HG02884 (cell line): Measurements from ENCODE around the gene OTUD7B.
A peak's percentile ranks its signal among the peaks of the same experiment; 100 is the strongest.

Source experiments
- ATAC-seq: cut with Tn5 transposase; IDR thresholded peaks from one replicate; pipeline ENCODE4 v1.9.1; 2021; ENCODE audit warnings: mild to moderate bottlenecking, moderate library complexity; ENCODE audit not compliant: unreplicated experiment

The OTUD7B gene

GRCh38 chr1:149923626-149924025, 86.9 kb downstream of the OTUD7B start:
- ATAC-seq = no peak

- no peak for ATAC-seq
Measured at GRCh38 chr1:149917571-149918144, 92.9 kb downstream of the OTUD7B start, which contains the start of gene SV2A. Gene SV2A, minus strand, starts transcription at chr1:149917844. Its CDS starts 4,004 bp downstream, at chr1:149913840.

DNA sequence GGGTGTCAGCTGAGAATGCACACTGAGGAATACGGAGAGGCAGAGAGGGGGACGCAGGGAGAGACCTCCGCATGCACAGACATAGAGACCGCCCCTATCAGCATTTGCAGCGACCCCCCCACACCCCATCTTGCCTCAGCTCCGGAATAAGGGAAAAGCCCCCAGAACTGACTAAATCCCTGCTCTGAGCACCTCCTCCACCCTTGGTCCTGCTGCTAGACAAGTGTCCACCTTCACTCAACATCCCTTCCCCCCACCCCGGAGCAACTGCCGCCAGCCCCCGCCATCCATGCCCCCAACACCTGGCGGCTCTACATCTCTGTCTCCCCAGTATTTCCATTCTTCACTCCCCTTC, 93.7 kb downstream of the OTUD7B start:
- no peak for ATAC-seq

DNA sequence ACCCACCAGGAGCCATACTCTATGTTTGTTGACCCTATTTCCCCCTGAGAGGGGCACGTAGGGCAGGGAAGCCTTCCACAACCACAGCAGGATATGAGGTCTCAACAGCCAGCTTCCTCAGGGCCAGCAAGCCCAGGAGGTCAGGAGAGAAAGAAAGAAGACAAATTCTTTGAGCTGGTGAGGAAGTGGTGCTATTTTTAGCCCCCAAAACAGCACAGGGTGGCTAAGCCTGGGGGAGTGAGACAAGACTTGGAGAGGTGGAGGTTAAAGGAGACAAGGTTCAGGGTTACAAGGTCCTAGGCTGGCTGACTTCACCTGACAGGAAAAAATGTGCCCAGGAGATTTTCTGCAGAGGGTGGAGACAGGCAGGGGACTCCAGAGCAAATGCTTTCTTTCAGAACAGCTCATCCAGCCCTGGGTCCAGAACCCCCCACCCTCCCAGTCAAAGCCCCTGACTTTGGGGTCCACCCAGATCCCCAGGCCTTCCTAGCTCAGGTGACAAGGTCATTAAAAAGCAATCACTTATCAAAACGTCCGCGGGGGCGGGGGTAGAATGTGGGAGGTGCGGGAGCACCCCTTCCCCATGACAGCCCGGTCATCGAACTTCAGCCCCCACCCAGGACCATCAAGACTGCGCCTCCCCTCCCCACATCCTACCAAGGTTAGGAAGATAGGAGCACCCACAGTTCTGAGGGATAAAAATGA, 94.2 kb downstream of the OTUD7B start:
- no peak for ATAC-seq

GRCh38 chr1:149915429-149916192, 94.9 kb downstream of the OTUD7B start:
- no peak for ATAC-seq

GRCh38 chr1:149914545-149914944, 96.0 kb downstream of the OTUD7B start:
- no peak for ATAC-seq

DNA sequence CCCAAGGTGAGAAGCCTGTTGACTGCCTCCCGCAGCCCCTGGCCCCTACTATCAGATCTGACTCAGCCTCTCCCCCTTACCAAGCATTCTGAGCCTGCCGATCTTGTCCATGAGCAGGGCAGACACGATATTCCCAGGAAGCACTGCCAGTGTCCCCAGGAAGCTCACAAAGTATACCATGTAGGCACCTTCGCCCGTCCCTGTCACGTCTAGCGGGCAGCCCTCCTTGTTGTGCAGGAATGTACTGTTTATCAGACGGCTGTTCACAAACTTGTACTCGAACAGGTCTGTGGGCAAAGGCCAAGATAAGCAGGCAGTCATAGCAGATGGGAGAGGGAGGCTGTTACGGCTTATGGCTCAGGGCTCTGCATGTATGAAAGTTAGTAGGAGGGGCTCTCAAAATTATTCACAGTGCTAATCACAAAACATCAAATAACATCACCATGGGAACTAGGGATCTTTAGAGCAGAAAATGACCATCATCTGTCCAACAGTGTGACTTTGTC, 103.9 kb downstream of the OTUD7B start:
- no peak for ATAC-seq

DNA sequence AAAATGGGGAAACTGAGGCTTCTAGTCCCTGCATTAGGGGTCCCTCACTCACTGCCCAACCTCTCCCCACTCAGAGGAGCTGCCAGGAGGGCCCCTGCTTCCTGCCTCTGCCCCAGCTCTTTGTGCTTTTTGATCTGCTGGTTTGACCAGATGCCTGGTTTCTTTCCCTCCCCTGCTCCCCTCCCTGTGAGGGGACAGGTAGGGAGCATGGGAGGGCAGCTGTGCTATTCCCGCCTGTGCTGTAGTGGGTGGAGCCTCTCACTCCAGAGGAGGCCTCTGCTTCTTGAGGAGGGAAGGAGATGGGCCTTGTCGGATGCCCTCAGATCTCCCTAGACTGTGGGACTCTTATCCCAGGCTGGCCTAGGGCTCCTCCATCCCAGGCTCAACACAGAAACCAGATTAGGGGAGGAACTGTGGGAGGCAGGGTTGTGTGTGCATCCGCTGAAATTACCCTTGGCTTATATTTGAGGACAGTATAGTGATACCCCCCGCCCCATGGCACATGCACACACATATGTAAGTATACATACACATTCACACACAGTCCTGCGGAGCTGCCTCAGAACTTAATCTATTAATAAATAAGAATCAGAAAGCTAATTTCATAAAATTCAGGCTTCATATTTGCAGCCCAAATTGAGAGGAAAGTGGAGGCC, 106.6 kb downstream of the OTUD7B start:
- no peak for ATAC-seq

- ATAC-seq = peak; percentile 90
Measured at GRCh38 chr1:149899460-149900284, 110.9 kb downstream of the OTUD7B start, which contains the start of gene BOLA1. Gene BOLA1, plus strand, starts transcription at chr1:149899568. Its CDS starts 492 bp downstream, at chr1:149900060.

DNA sequence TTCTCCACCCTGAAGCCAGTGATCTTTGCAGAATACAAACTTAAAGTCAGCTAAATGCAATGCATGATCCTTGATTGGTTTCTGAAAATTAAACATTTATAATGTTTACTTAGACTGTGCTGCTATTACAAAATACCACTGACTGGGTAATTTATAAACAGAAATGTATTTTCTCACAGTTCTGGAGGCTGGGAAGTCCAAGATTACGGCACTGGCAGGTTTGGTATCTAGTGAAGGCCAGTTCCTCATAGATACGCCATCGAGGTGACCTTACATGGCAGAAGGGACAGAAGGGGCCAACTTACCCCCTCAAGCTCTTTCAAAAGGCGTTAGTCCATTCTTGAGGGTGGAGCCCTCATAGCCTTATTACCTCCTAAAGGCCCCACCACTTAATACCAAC, 114.0 kb downstream of the OTUD7B start:
- no peak for ATAC-seq

DNA sequence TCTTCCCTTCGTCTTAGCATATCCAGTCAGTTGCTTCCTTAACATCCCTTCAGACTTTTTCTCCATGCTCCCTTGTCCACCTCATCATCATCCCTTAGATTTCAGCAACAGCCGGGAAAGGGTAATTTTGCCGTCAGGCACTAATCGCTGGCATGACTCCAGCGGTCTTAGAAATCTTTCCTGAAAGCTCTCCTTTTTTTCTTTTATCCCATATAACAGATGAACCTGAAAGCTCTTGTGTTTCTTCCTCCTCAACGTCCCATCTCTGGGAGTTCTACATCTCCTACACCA, 121.6 kb downstream of the OTUD7B start:
- no peak for ATAC-seq

DNA sequence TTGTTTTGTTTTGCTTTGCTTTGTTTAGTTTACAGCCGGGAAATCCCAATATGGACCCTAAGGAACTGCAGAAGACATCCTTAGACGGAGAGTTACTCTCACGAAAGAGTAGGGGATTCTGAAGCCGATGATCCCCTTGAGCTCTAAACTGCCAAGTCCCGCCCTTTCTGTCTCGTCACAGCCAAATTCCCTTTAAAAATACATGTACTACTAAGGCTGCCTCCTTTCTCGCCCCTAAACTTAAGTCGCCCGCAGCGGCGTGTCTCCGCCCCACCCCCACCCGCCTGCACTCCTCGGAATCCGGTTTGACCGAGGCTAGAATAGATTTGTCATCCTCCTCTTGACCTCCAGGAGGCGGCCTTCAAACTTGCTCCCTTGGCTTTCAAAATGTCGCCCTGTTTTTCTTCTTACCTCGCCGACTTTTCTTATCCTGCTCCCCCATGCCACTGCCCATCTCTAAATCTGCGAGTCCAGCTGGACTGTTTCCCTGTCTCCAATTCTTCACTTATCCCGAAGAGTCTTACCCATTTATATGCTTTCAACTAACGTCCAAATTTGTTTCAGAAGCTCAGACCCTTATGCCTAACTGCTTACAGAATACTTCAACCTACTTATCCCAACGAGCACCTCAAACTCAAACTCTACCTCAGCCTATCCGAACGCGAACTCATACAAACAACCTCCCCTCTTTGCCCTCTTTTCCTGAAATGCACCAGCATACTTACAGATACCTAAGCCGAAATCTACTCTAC, 122.1 kb downstream of the OTUD7B start:
- ATAC-seq = peak; percentile 25
